A549 (cell line): Measurements from ENCODE around the gene DLGAP5. TPM values are rescaled to one million over a fixed set of nuclear protein-coding genes. Genes with fewer than 3 reads are reported as not detected.

Experiments used
- ATAC-seq, 2 experiments: fragments of 200-7000 bp in 1 of 2; fragments of >200 bp in 1 of 2; cut with Nextera tagmentation in 1 of 2; cut with Tn5 transposase in 1 of 2; 3 replicates each; pipeline versions ENCODE4 v1.8.0 to v1.9.1; 2018 to 2020; ENCODE audit warnings: mild to moderate bottlenecking in 1 of 2, moderate library complexity in 1 of 2
- CTCF ChIA-PET: fragments of 300-600 bp; sonication (Branson Sonifier 250); formaldehyde crosslinking; extraction: SDS; loops from one replicate; lab custom pipeline; 2021; ENCODE audit warnings: antibody characterized with exemption, inconsistent platforms; lab: Yijun Ruan, JAX
- POLR2A ChIA-PET: fragments of 350-600 bp; formaldehyde crosslinking; extraction: SDS; loops from one replicate; lab custom pipeline; 2021; ENCODE audit warnings: antibody characterized with exemption, inconsistent platforms; lab: Yijun Ruan, JAX
- DNase-seq, 2 experiments: peaks; one replicate each; pipeline versions ENCODE4 v3.0.0 to v3.0.0-alpha.2; 2011 to 2016; ENCODE audit warnings: low read depth in 1 of 2, low spot score in 1 of 2
- FAIRE-seq: peaks from 2 replicates; lab custom pipeline; 2011; peaks lifted over from hg19 to GRCh38; lab: Jason Lieb, UNC
- H3K27ac ChIP-seq, 2 experiments: fragments of >200 bp; sonication (Bioruptor Twin); formaldehyde crosslinking; 3 replicates each; pipeline ENCODE4 v1.5.1; 2016 to 2017
- H3K4me1 ChIP-seq: fragments of >200 bp; sonication (Bioruptor Twin); formaldehyde crosslinking; 3 replicates; pipeline ENCODE4 v1.6.1; 2016
- H3K4me2 ChIP-seq: fragments of >200 bp; sonication (Bioruptor Twin); formaldehyde crosslinking; 3 replicates; pipeline ENCODE4 v1.6.1; 2016
- H3K4me3 ChIP-seq: fragments of >200 bp; sonication (Bioruptor Twin); formaldehyde crosslinking; 3 replicates; pipeline ENCODE4 v1.5.1; 2016
- H3K9me3 ChIP-seq: fragments of >200 bp; sonication (Bioruptor Twin); formaldehyde crosslinking; 3 replicates; pipeline ENCODE4 v1.6.1; 2016
- CHD2 ChIP-seq: fragments of 150-350 bp; IDR thresholded peaks from 2 replicates; pipeline ENCODE4 v1.6.1; 2014; ENCODE audit warnings: low read length; ENCODE audit not compliant: partially characterized antibody
- CHD4 ChIP-seq: fragments of 200-600 bp; sonication (generic); IDR thresholded peaks from 2 replicates; pipeline ENCODE4 v1.6.1; 2016; ENCODE audit warnings: antibody characterized with exemption, mild to moderate bottlenecking, borderline replicate concordance
- ELK1 ChIP-seq: fragments of 150-350 bp; IDR thresholded peaks from 2 replicates; pipeline ENCODE4 v1.6.1; 2014; ENCODE audit warnings: low read depth, mild to moderate bottlenecking, low read length
- FOSL2 ChIP-seq, 2 experiments: fragments of 450-650 bp in 1 of 2; fragments of >200 bp in 1 of 2; sonication (Bioruptor Twin) in 1 of 2; formaldehyde crosslinking; IDR thresholded peaks; 2 replicates each; pipeline versions ENCODE4 v1.5.0 to v1.6.1; 2016 to 2020; ENCODE audit warnings: mild to moderate bottlenecking in 1 of 2, moderate library complexity in 1 of 2
- FOXS1 ChIP-seq: fragments of 250-450 bp; sonication (Bioruptor Pico); IDR thresholded peaks from 2 replicates; pipeline ENCODE4 v1.5.0; 2020; ENCODE audit warnings: mild to moderate bottlenecking, moderate library complexity
- GATA3 ChIP-seq: IDR thresholded peaks from 2 replicates; pipeline ENCODE4 v1.6.1; 2012; ENCODE audit warnings: borderline replicate concordance
- HDAC2 ChIP-seq: fragments of 200-600 bp; sonication (generic); IDR thresholded peaks from 2 replicates; pipeline ENCODE4 v1.6.1; 2016
- HES2 ChIP-seq: fragments of >200 bp; sonication (Bioruptor Twin); formaldehyde crosslinking; IDR thresholded peaks from 2 replicates; pipeline ENCODE4 v1.6.1; 2016
- KDM5A ChIP-seq: fragments of 200-600 bp; sonication (generic); IDR thresholded peaks from 2 replicates; pipeline ENCODE4 v1.6.1; 2016; ENCODE audit warnings: antibody characterized with exemption, mild to moderate bottlenecking
- PHF8 ChIP-seq: fragments of 200-600 bp; sonication (generic); IDR thresholded peaks from 2 replicates; pipeline ENCODE4 v1.6.1; 2016; ENCODE audit warnings: low read depth, mild to moderate bottlenecking, antibody characterized with exemption, moderate library complexity, borderline replicate concordance
- RAD21 ChIP-seq, 2 experiments: fragments of >200 bp in 1 of 2; sonication (Bioruptor Twin) in 1 of 2; formaldehyde crosslinking in 1 of 2; IDR thresholded peaks in 1 of 2; conservative IDR thresholded peaks in 1 of 2; 2 replicates in 1 of 2; 3 replicates in 1 of 2; pipeline ENCODE4 v1.6.1; 2012 to 2018; ENCODE audit warnings: inconsistent platforms in 1 of 2
- RARB ChIP-seq: fragments of 250-450 bp; sonication (Bioruptor Pico); IDR thresholded peaks from 2 replicates; pipeline ENCODE4 v1.8.0; 2021; ENCODE audit warnings: mild to moderate bottlenecking, moderate library complexity
- RNF2 ChIP-seq: fragments of 200-600 bp; sonication (generic); IDR thresholded peaks from 2 replicates; pipeline ENCODE4 v1.6.1; 2016; ENCODE audit warnings: low read depth, mild to moderate bottlenecking, antibody characterized with exemption, moderate library complexity, borderline replicate concordance
- SREBF2 ChIP-seq: fragments of 450-650 bp; IDR thresholded peaks from 2 replicates; pipeline ENCODE4 v1.6.1; 2014; ENCODE audit warnings: mild to moderate bottlenecking, moderate library complexity
- TP53 ChIP-seq: fragments of 250-450 bp; sonication (Bioruptor Pico); IDR thresholded peaks from 2 replicates; pipeline ENCODE4 v1.5.0; 2021; ENCODE audit warnings: mild to moderate bottlenecking, moderate library complexity
- USF2 ChIP-seq: fragments of 450-650 bp; IDR thresholded peaks from 2 replicates; pipeline ENCODE4 v1.6.1; 2014; ENCODE audit warnings: antibody characterized with exemption
- WGBS: methylation state at CpG from one replicate; pipeline ENCODE4 v1.1.6; 2017; ENCODE audit errors: missing lambda C conversion rate; 5-methylcytosine and 5-hydroxymethylcytosine counted together
- polyA plus RNA-seq, 4 experiments: library from polyadenylated mRNA; depleted of rRNA in 3 of 4; stranded (reverse); fragments of >200 nt; fragmentation: RNase III in 1 of 4; extraction: RNeasy Plus Mini Kit Qiagen cat#74134 plus additional on column Dnase treatment in 1 of 4; gene quantifications; 2 replicates in 3 of 4; 3 replicates in 1 of 4; pipeline ENCODE4 v1.2.3, GENCODE V29; 2011 to 2017
- TF ChIP-seq, protein P1 (sequence below): IDR thresholded peaks from 2 replicates; pipeline ENCODE4 v1.6.1; 2012; ENCODE audit warnings: low read depth, borderline replicate concordance
- TF ChIP-seq, protein P2 (sequence below): fragments of 200-600 bp; sonication (generic); IDR thresholded peaks from 2 replicates; pipeline ENCODE4 v1.6.1; 2016; ENCODE audit warnings: antibody characterized with exemption, mild to moderate bottlenecking, moderate library complexity

Gene DLGAP5
- polyA plus RNA-seq, 2 of the 4 experiments (the other 2 are of a cell fraction): 46.1 to 46.6 TPM

DNA sequence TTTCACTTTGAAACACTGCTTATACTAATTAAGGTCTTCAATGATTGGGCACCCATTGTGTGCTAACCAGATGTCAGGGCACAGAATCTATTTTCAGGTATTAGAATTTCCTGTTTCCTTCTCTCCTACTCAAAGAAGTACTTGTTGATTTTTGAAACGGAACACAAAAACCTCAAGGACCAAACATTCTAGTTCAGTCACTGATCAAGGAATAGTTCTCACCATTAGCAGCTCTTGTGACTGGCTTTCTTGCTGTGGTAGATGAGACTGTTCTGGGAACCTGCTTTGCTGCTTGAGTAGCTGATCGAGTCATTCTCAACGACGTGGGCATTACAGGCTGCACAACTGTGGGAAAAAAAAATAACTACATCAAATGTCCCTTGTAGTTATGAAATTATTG lies 11.0 kb downstream of the DLGAP5 start:
- no peak overlapping the region for H3K4me3 ChIP-seq
- no peak overlapping the region for H3K27ac ChIP-seq
- ATAC-seq: no peak
- POLR2A ChIA-PET: no interaction called here
- CTCF ChIA-PET: no interaction called here
- H3K4me2 ChIP-seq: no peak overlapping the region
- no peak for TF ChIP-seq RAD21 (conservative IDR thresholded peaks at IDR 0.05 in 1 of 2, IDR thresholded peaks at IDR 0.05 in 1 of 2)
- TF ChIP-seq, all 56 proteins: peak for 0
- Histone ChIP-seq H3K4me1 (no peaks in the 10 kb centered on the region), H3K9me3 (no peaks in the 10 kb centered on the region)
- FAIRE-seq (no peak), DNase-seq (no peak)
- 90% methylated on average over 4 of the region's 4 CpGs for whole genome bisulfite sequencing

DNA sequence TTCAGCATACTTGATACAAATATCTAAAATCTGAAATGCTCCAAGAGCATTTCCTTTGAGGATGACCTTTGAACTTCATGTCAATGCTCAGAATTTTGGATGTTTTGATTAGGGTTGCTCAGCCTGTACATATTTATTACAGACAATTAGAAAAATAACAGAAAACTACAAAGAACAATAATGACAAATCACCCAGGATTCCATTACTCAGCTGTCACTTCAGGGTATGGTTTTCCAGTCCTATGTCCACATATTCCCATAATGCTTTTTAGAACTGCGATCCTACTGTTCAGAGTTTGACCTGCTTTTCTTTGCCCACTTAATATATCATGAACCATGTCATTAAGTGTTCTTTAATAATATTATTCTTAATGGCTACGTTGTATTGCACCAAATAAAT lies 11.4 kb downstream of the DLGAP5 start:
- FAIRE-seq (no peak), ATAC-seq (no peak), DNase-seq (no peak)
- ChIA-PET POLR2A (no interaction called here), CTCF (no interaction called here)
- no peak overlapping the region for H3K27ac ChIP-seq
- 78% methylated on average over 2 of the region's 2 CpGs for WGBS
- H3K4me2 ChIP-seq: no peak overlapping the region
- no peaks in the 10 kb centered on the region for H3K4me1 ChIP-seq
- no peak overlapping the region for H3K4me3 ChIP-seq
- H3K9me3 ChIP-seq: no peaks in the 10 kb centered on the region
- TF ChIP-seq KDM5A (no peak), GATA3 (no peak), FOXS1 (no peak)

- Histone ChIP-seq H3K4me2 (no peak overlapping the region), H3K27ac (no peak overlapping the region), H3K9me3 (no peaks in the 10 kb centered on the region)
- DNase-seq (no peak), ATAC-seq (no peak)
- no peak for TF ChIP-seq CHD2
- TF ChIP-seq, protein P1, sequence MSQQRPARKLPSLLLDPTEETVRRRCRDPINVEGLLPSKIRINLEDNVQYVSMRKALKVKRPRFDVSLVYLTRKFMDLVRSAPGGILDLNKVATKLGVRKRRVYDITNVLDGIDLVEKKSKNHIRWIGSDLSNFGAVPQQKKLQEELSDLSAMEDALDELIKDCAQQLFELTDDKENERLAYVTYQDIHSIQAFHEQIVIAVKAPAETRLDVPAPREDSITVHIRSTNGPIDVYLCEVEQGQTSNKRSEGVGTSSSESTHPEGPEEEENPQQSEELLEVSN: no peak
- no peak for TF ChIP-seq PHF8
- no peak for TF ChIP-seq ELK1
- TF ChIP-seq TP53: no peak
- no peak for TF ChIP-seq GATA3
- TF ChIP-seq CHD4: no peak
- TF ChIP-seq RNF2: no peak
- no peak for TF ChIP-seq FOSL2 (IDR thresholded peaks at IDR 0.05)
- TF ChIP-seq FOSL2 (CRISPR knock-in tag; IDR thresholded peaks at IDR 0.05): no peak
- no peak for TF ChIP-seq SREBF2
- TF ChIP-seq, protein P2, sequence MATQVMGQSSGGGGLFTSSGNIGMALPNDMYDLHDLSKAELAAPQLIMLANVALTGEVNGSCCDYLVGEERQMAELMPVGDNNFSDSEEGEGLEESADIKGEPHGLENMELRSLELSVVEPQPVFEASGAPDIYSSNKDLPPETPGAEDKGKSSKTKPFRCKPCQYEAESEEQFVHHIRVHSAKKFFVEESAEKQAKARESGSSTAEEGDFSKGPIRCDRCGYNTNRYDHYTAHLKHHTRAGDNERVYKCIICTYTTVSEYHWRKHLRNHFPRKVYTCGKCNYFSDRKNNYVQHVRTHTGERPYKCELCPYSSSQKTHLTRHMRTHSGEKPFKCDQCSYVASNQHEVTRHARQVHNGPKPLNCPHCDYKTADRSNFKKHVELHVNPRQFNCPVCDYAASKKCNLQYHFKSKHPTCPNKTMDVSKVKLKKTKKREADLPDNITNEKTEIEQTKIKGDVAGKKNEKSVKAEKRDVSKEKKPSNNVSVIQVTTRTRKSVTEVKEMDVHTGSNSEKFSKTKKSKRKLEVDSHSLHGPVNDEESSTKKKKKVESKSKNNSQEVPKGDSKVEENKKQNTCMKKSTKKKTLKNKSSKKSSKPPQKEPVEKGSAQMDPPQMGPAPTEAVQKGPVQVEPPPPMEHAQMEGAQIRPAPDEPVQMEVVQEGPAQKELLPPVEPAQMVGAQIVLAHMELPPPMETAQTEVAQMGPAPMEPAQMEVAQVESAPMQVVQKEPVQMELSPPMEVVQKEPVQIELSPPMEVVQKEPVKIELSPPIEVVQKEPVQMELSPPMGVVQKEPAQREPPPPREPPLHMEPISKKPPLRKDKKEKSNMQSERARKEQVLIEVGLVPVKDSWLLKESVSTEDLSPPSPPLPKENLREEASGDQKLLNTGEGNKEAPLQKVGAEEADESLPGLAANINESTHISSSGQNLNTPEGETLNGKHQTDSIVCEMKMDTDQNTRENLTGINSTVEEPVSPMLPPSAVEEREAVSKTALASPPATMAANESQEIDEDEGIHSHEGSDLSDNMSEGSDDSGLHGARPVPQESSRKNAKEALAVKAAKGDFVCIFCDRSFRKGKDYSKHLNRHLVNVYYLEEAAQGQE: no peak
- TF ChIP-seq HDAC2: no peak
- no peak for TF ChIP-seq HES2
- TF ChIP-seq RARB (CRISPR knock-in tag): no peak
- no peak for TF ChIP-seq USF2
- TF ChIP-seq FOXS1: no peak
- TF ChIP-seq, all 56 proteins: peak for 0
- no peak overlapping the region for H3K4me3 ChIP-seq
- 74% methylated on average over 2 of the region's 2 CpGs for WGBS
- CTCF ChIA-PET: interaction anchor here (1.1 to 2.6 kb wide), 3 partner anchors 10 to 99 kb away, joined by 3 to 15 read pairs (median 4); no protein-coding TSS in a partner anchor
- H3K4me1 ChIP-seq: no peaks in the 10 kb centered on the region
- FAIRE-seq: no peak
- POLR2A ChIA-PET: no interaction called here
Observed at GRCh38 chr14:55170526-55170925, 20.9 kb downstream of the DLGAP5 start.
